ENCODE measurements around the gene ANAPC4.
A peak's percentile ranks its signal among the peaks of the same experiment; 100 is the strongest.
"Not testable (repeated sequence)": the region's sequence is repeated elsewhere in the genome, so short reads cannot be mapped to it uniquely, and the experiment has no call there.

Gene ANAPC4, protein sequence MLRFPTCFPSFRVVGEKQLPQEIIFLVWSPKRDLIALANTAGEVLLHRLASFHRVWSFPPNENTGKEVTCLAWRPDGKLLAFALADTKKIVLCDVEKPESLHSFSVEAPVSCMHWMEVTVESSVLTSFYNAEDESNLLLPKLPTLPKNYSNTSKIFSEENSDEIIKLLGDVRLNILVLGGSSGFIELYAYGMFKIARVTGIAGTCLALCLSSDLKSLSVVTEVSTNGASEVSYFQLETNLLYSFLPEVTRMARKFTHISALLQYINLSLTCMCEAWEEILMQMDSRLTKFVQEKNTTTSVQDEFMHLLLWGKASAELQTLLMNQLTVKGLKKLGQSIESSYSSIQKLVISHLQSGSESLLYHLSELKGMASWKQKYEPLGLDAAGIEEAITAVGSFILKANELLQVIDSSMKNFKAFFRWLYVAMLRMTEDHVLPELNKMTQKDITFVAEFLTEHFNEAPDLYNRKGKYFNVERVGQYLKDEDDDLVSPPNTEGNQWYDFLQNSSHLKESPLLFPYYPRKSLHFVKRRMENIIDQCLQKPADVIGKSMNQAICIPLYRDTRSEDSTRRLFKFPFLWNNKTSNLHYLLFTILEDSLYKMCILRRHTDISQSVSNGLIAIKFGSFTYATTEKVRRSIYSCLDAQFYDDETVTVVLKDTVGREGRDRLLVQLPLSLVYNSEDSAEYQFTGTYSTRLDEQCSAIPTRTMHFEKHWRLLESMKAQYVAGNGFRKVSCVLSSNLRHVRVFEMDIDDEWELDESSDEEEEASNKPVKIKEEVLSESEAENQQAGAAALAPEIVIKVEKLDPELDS

DNA sequence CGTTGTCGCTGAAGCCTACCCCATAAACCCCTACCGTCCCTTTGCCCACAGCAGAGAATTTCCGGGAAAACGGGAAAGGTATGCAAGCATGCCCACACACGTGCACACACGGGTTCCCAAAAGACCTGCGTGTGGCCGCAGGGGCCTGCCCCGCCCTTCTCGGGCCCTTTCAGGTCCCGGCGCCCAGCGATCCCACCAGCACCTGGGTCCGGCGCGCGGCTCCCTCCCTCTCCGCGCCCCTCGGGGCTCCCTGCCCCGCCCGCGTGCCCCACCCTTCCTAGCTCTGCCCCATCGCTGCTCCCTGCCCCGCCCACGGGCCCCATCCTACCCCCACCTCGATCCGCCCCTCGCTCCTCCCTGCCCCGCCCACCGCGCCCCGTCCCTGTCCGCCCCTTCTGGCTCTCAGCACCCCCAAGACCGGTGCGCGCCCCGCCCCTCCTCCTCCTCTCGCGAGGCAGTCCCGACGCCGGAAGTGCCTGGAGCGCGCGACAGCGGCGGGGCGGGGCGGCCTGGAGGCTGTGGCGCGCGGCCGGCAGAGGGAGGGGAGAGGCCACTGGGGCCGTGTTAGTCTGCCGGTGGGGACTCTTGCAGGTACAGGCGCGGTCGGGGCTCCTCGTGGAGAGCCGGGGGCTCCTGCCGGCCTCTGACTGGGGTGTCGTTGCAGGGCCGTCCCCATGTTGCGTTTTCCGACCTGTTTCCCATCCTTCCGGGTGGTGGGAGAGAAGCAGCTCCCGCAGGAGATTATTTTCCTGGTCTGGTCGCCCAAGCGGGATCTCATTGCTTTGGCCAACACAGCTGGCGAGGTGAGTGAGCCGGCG, at the start of gene ANAPC4:
Gene ANAPC4, plus strand, starts transcription at position 510 of the 818 bp plus-strand sequence. Its CDS starts 165 bp downstream, at position 675.
- TF ChIP-seq, protein P1, sequence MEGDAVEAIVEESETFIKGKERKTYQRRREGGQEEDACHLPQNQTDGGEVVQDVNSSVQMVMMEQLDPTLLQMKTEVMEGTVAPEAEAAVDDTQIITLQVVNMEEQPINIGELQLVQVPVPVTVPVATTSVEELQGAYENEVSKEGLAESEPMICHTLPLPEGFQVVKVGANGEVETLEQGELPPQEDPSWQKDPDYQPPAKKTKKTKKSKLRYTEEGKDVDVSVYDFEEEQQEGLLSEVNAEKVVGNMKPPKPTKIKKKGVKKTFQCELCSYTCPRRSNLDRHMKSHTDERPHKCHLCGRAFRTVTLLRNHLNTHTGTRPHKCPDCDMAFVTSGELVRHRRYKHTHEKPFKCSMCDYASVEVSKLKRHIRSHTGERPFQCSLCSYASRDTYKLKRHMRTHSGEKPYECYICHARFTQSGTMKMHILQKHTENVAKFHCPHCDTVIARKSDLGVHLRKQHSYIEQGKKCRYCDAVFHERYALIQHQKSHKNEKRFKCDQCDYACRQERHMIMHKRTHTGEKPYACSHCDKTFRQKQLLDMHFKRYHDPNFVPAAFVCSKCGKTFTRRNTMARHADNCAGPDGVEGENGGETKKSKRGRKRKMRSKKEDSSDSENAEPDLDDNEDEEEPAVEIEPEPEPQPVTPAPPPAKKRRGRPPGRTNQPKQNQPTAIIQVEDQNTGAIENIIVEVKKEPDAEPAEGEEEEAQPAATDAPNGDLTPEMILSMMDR (IDR thresholded peaks at IDR 0.05; ENCODE audit: control extremely low read depth, extremely low read depth, low read depth, missing control alignments): no peak
- ChIA-PET POLR2A (no interaction called here), CTCF (interaction anchor here (0.9 to 2.5 kb wide), 7 partner anchors 9 to 65 kb away, joined by 3 to 17 read pairs (median 6); partner anchors contain the start of gene ZCCHC4)
- DNase-seq (ENCODE audit: extremely low spot score): peak; percentile 100

DNA sequence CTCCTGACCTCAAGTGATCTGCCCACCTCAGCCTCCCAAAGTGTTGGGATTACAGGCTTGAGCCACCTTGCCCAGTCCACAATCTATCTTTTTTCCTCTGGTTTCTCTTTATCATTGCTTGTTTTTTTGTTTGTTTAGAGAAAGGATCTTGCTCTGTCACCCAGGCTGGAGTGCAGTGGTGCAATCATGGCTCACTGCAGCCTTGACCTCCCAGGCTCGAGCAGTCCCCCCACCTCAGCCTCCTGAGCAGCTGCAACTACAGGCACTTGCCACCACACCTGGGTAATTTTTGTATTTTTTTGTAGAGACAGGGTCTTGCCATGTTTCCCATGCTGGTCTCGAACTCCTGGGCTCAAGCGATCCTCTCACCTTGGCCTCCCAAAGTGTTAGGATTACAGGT, 48.6 kb upstream of the ANAPC4 start:
- CTCF ChIA-PET: interaction anchor here (5.6 kb wide), 1 partner anchor 16 kb away, joined by 64 read pairs; the partner anchor contains the start of gene ZCCHC4
- DNase-seq (ENCODE audit: extremely low spot score); POLR2A ChIA-PET: not testable (repeated sequence)

DNA sequence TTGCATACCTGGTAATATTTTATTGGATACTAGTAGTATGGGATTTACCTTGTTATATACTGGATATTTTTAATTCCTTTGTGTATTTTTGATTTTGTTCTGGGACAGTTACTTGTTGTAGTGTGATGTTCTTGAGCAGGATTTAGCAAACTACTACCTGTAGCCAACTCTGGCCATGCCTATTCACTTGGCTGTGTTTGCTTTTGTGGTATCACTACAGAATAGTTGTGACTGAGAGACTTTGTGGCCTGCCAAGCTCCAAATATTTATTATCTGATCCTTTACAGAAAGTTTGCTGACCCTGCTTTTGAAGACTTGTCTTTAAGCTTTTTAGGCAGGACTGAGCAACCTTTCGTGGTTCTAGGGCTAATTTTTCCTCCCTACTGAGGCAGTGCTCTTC, 46.7 kb upstream of the ANAPC4 start:
- POLR2A ChIA-PET: no interaction called here
- TF ChIP-seq, protein P1 (IDR thresholded peaks at IDR 0.05; ENCODE audit: control extremely low read depth, extremely low read depth, low read depth, missing control alignments): no peak
- no peak for DNase-seq (ENCODE audit: extremely low spot score)
- CTCF ChIA-PET: interaction anchor here (1.0 to 5.6 kb wide), 7 partner anchors 8 to 36 kb away, joined by 3 to 64 read pairs (median 4); partner anchors contain the start of gene ZCCHC4

DNA sequence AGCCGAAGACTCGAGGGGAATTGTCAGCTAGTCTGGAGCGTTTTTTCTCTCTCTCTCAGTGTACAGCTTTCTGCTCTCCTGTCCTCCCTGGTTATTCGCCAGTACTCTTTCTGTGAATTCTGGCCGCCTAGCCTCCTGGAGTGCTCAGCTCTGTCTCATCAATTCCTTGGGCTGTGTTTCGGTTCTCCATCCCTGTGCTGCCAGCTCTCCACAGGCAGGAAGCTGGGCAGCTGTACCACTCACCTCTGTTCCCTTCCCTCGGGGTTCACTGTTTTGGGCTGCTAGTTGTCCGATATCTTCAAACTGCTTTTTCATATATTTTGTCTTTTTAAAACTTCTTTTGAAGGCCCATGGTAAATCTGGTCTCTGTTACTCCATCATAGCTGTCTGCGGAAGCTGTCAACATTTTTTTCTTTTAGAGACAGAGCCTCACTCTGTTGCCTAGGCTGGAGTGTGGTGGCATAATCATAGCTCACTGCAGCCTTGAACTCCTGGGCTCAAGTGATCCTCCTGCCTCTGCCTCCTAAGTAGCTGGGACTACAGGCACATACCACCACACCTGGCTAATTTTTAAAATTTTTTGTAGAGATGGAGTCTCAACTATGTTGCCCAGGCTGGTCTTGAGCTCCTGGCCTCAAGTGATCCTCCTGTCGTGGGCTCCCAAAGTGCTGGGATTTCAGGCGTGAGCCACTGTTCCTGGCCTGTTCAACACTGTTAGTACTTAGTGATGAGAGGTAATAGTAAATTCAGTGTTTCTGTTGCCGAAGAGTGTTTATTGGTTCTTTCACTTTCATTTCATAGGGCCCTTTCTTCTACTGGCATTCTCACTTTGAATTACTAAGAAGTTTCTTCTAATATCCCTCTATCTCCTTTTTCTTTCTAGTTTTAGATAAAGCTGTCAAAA, 45.9 kb upstream of the ANAPC4 start:
- POLR2A ChIA-PET: no interaction called here
- CTCF ChIA-PET: interaction anchor here (1.0 to 5.6 kb wide), 9 partner anchors 8 to 36 kb away, joined by 3 to 64 read pairs (median 3); partner anchors contain the start of gene ZCCHC4
- TF ChIP-seq, protein P1 (IDR thresholded peaks at IDR 0.05; ENCODE audit: control extremely low read depth, extremely low read depth, low read depth, missing control alignments): no peak
- DNase-seq (ENCODE audit: extremely low spot score): peak; percentile 35

DNA sequence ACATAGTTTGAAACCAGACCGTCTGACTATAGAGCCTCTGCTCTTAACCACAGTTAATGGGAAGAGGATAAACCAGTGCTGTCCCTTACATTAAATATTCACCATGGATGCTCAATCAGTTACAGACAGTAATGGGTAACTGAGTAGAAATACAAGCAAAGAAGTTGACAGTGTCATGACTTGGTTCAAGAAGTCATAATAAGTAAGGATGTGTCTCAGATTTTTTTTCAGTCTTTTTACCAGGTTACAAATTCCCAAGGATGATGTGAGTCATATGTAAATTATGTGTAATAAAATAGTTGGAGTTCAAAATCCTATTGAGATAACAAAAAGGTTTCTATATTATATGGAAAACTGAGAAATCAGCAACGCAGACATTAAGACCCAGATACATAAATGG, 33.4 kb upstream of the ANAPC4 start:
- DNase-seq (ENCODE audit: extremely low spot score): no peak
- POLR2A ChIA-PET: no interaction called here
- TF ChIP-seq, protein P1 (IDR thresholded peaks at IDR 0.05; ENCODE audit: control extremely low read depth, extremely low read depth, low read depth, missing control alignments): no peak
- CTCF ChIA-PET: no interaction called here

DNA sequence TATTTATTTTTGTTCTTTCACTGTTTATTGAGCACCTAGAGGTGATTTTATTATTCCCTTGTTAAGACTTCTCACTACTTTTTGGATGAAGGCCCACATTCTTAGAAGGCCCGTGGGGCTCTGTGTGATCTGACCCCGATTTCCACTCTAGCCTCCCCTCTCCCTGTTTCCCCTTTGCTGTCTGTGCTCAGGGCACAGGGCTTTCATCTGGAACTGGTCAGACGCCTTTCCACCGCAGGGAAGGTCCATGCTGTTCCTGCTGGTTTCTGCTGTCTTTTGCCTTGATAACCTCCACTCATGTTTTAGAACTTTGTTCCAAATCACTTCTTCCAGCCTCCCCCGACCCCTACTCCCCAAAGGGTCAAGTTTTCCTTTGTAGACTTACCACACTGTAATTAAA, 31.3 kb upstream of the ANAPC4 start:
- CTCF ChIA-PET: interaction anchor here (1.1 to 4.8 kb wide), 5 partner anchors 10 to 34 kb away, joined by 3 to 30 read pairs (median 8); partner anchors contain the start of gene ZCCHC4
- POLR2A ChIA-PET: no interaction called here
- TF ChIP-seq, protein P1 (IDR thresholded peaks at IDR 0.05; ENCODE audit: control extremely low read depth, extremely low read depth, low read depth, missing control alignments): no peak
- DNase-seq (ENCODE audit: extremely low spot score): no peak
